GM23248 (cell line): ENCODE data around the gene LIX1L. TPM values are rescaled to one million over a fixed set of nuclear protein-coding genes. Genes with fewer than 3 reads are reported as not detected.

Source experiments
- DNase-seq: peaks from one replicate; pipeline ENCODE4 v3.0.0-alpha.2; 2015
- H2AFZ ChIP-seq: fragments of 200-600 bp; sonication (generic); 2 replicates; pipeline ENCODE4 v1.6.1; 2016; ENCODE audit warnings: antibody characterized with exemption
- H3F3A ChIP-seq: fragments of 200-600 bp; sonication (generic); 2 replicates; pipeline ENCODE4 v1.6.1; 2016; ENCODE audit warnings: mild to moderate bottlenecking, antibody characterized with exemption, mixed run types; ENCODE audit not compliant: insufficient read depth
- H3K27ac ChIP-seq: fragments of 200-600 bp; sonication (generic); 2 replicates; pipeline ENCODE4 v1.5.1; 2016; ENCODE audit warnings: mild to moderate bottlenecking
- H3K27me3 ChIP-seq: fragments of 200-600 bp; sonication (generic); replicated peaks from 2 replicates; pipeline ENCODE4 v1.6.1; 2016; ENCODE audit warnings: mild to moderate bottlenecking; ENCODE audit not compliant: insufficient read depth
- H3K36me3 ChIP-seq: fragments of 200-600 bp; sonication (generic); 2 replicates; pipeline ENCODE4 v1.6.1; 2016; ENCODE audit warnings: low read depth, mild to moderate bottlenecking
- H3K4me1 ChIP-seq: fragments of 200-600 bp; sonication (generic); 2 replicates; pipeline ENCODE4 v1.6.1; 2016; ENCODE audit warnings: mild to moderate bottlenecking; ENCODE audit not compliant: insufficient read depth
- H3K4me2 ChIP-seq: fragments of 200-600 bp; sonication (generic); one replicate; pipeline ENCODE4 v1.6.1; 2016; ENCODE audit warnings: mild to moderate bottlenecking; ENCODE audit not compliant: unreplicated experiment
- H3K4me3 ChIP-seq: fragments of 200-600 bp; sonication (generic); 2 replicates; pipeline ENCODE4 v1.5.1; 2016; ENCODE audit warnings: mild to moderate bottlenecking
- H3K79me2 ChIP-seq: fragments of 200-600 bp; sonication (generic); 2 replicates; pipeline ENCODE4 v1.6.1; 2016; ENCODE audit warnings: mild to moderate bottlenecking; ENCODE audit not compliant: insufficient read depth
- H3K9ac ChIP-seq: fragments of 200-600 bp; sonication (generic); 2 replicates; pipeline ENCODE4 v1.6.1; 2016; ENCODE audit warnings: mild to moderate bottlenecking
- H3K9me2 ChIP-seq: fragments of 200-600 bp; sonication (generic); 2 replicates; pipeline ENCODE4 v1.6.1; 2016; ENCODE audit warnings: mixed run types, mild to moderate bottlenecking, moderate library complexity; ENCODE audit not compliant: insufficient read depth
- H3K9me3 ChIP-seq: fragments of 200-600 bp; sonication (generic); one replicate; pipeline ENCODE4 v1.6.1; 2017; ENCODE audit warnings: low read depth
- H4K20me1 ChIP-seq: fragments of 200-600 bp; sonication (generic); 2 replicates; pipeline ENCODE4 v1.6.0; 2016; ENCODE audit not compliant: insufficient read depth
- EZH2 ChIP-seq: fragments of 200-600 bp; sonication (generic); IDR thresholded peaks from 2 replicates; pipeline ENCODE4 v1.6.1; 2018; ENCODE audit warnings: antibody characterized with exemption, mild to moderate bottlenecking; ENCODE audit not compliant: insufficient read depth, poor library complexity, severe bottlenecking
- EZH2phosphoT487 ChIP-seq: fragments of 200-600 bp; sonication (generic); IDR thresholded peaks from 2 replicates; pipeline ENCODE4 v1.6.1; 2018; ENCODE audit warnings: antibody characterized with exemption, moderate library complexity, mild to moderate bottlenecking, low read depth; ENCODE audit not compliant: insufficient read depth
- WGBS, 2 experiments: methylation state at CpG; one replicate each; pipeline ENCODE4 v1.1.6; 2015 to 2017; ENCODE audit warnings: low lambda C conversion rate in 2 of 2, low coverage in 1 of 2; ENCODE audit errors: missing lambda C conversion rate in 2 of 2; 5-methylcytosine and 5-hydroxymethylcytosine counted together
- in situ Hi-C: fragments of 300-500 bp; cut with MboI; formaldehyde crosslinking; loops from 2 replicates; pipeline ENCODE4 v1.15.0; 2020
- polyA plus RNA-seq: library from polyadenylated mRNA; unstranded; fragments of >200 nt; fragmentation: Nextera tagmentation; extraction: Ambion mirVana; gene quantifications from 2 replicates; pipeline ENCODE4 v1.2.1, GENCODE V29; 2016
- total RNA-seq: library from RNA; depleted of rRNA; stranded (reverse); fragments of >200 nt; shearing (Covaris generic); gene quantifications from 2 replicates; pipeline ENCODE4 v1.2.3, GENCODE V29; 2014

The LIX1L gene
- total and polyA plus RNA-seq, 2 experiments from 2014 or later = 18.3 to 36.5 TPM

GRCh38 chr1:145898756-145899155 lies 59.1 kb downstream of the LIX1L start:
- Histone ChIP-seq H3K4me3 (no peak overlapping the region), H3K9me3 (no peaks in the 10 kb centered on the region), H3K9me2 (no peaks in the 10 kb centered on the region), H3K4me2 (no peak overlapping the region), H3K4me1 (no peaks in the 10 kb centered on the region), H3K27me3 (no peaks in the 10 kb centered on the region), H3K9ac (no peak overlapping the region), H2AFZ (no peak overlapping the region), H3F3A (no peaks in the 10 kb centered on the region), H3K79me2 (no peaks in the 10 kb centered on the region), H3K27ac (no peak overlapping the region), H3K36me3 (no peaks in the 10 kb centered on the region), H4K20me1 (no peaks in the 10 kb centered on the region)
- WGBS, 2 experiments = 71% methylated on average over 5 of the region's 5 CpGs
- TF ChIP-seq EZH2phosphoT487 = no peak
- TF ChIP-seq EZH2 = no peak
- no peak for DNase-seq
- in situ Hi-C loops = no loop called here

GRCh38 chr1:145897969-145898368 lies 59.8 kb downstream of the LIX1L start:
- in situ Hi-C loops = no loop called here
- Histone ChIP-seq H3F3A (no peaks in the 10 kb centered on the region), H3K9me2 (no peaks in the 10 kb centered on the region), H3K4me3 (no peak overlapping the region), H3K9ac (no peak overlapping the region), H3K27me3 (no peaks in the 10 kb centered on the region), H3K9me3 (no peaks in the 10 kb centered on the region), H4K20me1 (no peaks in the 10 kb centered on the region), H2AFZ (no peak overlapping the region), H3K27ac (no peak overlapping the region), H3K4me2 (no peak overlapping the region), H3K36me3 (no peaks in the 10 kb centered on the region), H3K79me2 (no peaks in the 10 kb centered on the region), H3K4me1 (no peaks in the 10 kb centered on the region)
- no peak for TF ChIP-seq EZH2
- TF ChIP-seq EZH2phosphoT487 = no peak
- DNase-seq = no peak
- WGBS, 2 experiments = 91 to 95% methylated on average over 1 of the region's 1 CpG

GRCh38 chr1:145895471-145895870 lies 62.3 kb downstream of the LIX1L start:
- Histone ChIP-seq H2AFZ (no peak overlapping the region), H3K9me3 (no peaks in the 10 kb centered on the region), H3K4me2 (no peak overlapping the region), H3K9me2 (no peaks in the 10 kb centered on the region), H3K4me1 (peaks cover 17% of the 10 kb centered on the region), H3K4me3 (no peak overlapping the region), H4K20me1 (no peaks in the 10 kb centered on the region), H3K79me2 (no peaks in the 10 kb centered on the region), H3K36me3 (no peaks in the 10 kb centered on the region), H3F3A (peaks cover 18% of the 10 kb centered on the region), H3K9ac (no peak overlapping the region), H3K27ac (no peak overlapping the region), H3K27me3 (no peaks in the 10 kb centered on the region)
- WGBS, 2 experiments = 96 to 100% methylated on average over 1 of the region's 1 CpG
- no peak for TF ChIP-seq EZH2phosphoT487
- TF ChIP-seq EZH2 = no peak
- in situ Hi-C loops = no loop called here
- no peak for DNase-seq

- WGBS, 2 experiments = 74 to 79% methylated on average over 7 of the region's 7 CpGs
- DNase-seq = no peak
- H3K27me3 ChIP-seq = no peaks in the 10 kb centered on the region
- no peak overlapping the region for H2AFZ ChIP-seq
- no peaks in the 10 kb centered on the region for H3K9me2 ChIP-seq
- H3K4me2 ChIP-seq = no peak overlapping the region
- in situ Hi-C loops = no loop called here
- H3F3A ChIP-seq = peaks cover 25% of the 10 kb centered on the region
- no peaks in the 10 kb centered on the region for H4K20me1 ChIP-seq
- no peaks in the 10 kb centered on the region for H3K9me3 ChIP-seq
- H3K36me3 ChIP-seq = no peaks in the 10 kb centered on the region
- no peak overlapping the region for H3K27ac ChIP-seq
- H3K4me3 ChIP-seq = no peak overlapping the region
- H3K79me2 ChIP-seq = no peaks in the 10 kb centered on the region
- no peak overlapping the region for H3K9ac ChIP-seq
- H3K4me1 ChIP-seq = peaks cover 17% of the 10 kb centered on the region
- TF ChIP-seq EZH2 = no peak
- no peak for TF ChIP-seq EZH2phosphoT487
These were observed 64.3 kb downstream of the LIX1L start for GRCh38 chr1:145893306-145894055.
